WTC11 (cell line): ENCODE data around the gene TMEM94.

Experiments
- CTCF ChIP-seq: fragments of 200-600 bp; IDR thresholded peaks from 2 replicates; pipeline ENCODE4 v1.8.0; 2022; ENCODE audit warnings: antibody characterized with exemption
- GABPB1 ChIP-seq: sonication (generic); formaldehyde crosslinking; IDR thresholded peaks from 2 replicates; pipeline ENCODE4 v1.8.1; 2023; ENCODE audit warnings: mild to moderate bottlenecking, missing genetic modification reagents

GRCh38 chr17:75524269-75524969 is 68.0 kb downstream of the TMEM94 start:
- TF ChIP-seq CTCF (no peak), GABPB1 (no peak; the same call in none of the 2 replicates)
